GM23338 (cell line): ENCODE measurements around the gene TUBGCP2. TPM values are rescaled to one million over a fixed set of nuclear protein-coding genes. Genes with fewer than 3 reads are reported as not detected.

ENCODE experiments used
- ATAC-seq: fragments of 200-7000 bp; cut with Tn5 transposase; 3 replicates; pipeline ENCODE4 v1.9.1; 2020
- DNase-seq: peaks from one replicate; pipeline ENCODE4 v3.0.0-alpha.2; 2015; ENCODE audit warnings: low spot score
- H2AFZ ChIP-seq: fragments of 200-600 bp; sonication (generic); 2 replicates; pipeline ENCODE4 v1.8.0; 2016; ENCODE audit warnings: antibody characterized with exemption, mild to moderate bottlenecking, moderate library complexity
- H3F3A ChIP-seq: fragments of 200-600 bp; sonication (generic); replicated peaks from 2 replicates; pipeline ENCODE4 v1.8.0; 2017; ENCODE audit warnings: antibody characterized with exemption, mixed run types, low read depth
- H3K27ac ChIP-seq: fragments of 200-600 bp; sonication (generic); 2 replicates; pipeline ENCODE4 v1.6.1; 2016; ENCODE audit warnings: low read depth
- H3K27me3 ChIP-seq: fragments of 200-600 bp; sonication (generic); 2 replicates; pipeline ENCODE4 v1.8.0; 2016; ENCODE audit warnings: mild to moderate bottlenecking, mixed run types, moderate library complexity; ENCODE audit not compliant: insufficient read depth
- H3K36me3 ChIP-seq: fragments of 200-600 bp; sonication (generic); 2 replicates; pipeline ENCODE4 v1.8.0; 2016; ENCODE audit warnings: mild to moderate bottlenecking; ENCODE audit not compliant: insufficient read depth
- H3K4me1 ChIP-seq: fragments of 200-600 bp; sonication (generic); 2 replicates; pipeline ENCODE4 v1.8.0; 2016; ENCODE audit warnings: mild to moderate bottlenecking, moderate library complexity; ENCODE audit not compliant: insufficient read depth
- H3K4me2 ChIP-seq: fragments of 200-600 bp; sonication (generic); 2 replicates; pipeline ENCODE4 v1.7.1; 2017; ENCODE audit warnings: mixed run types
- H3K4me3 ChIP-seq: fragments of 200-600 bp; sonication (generic); 2 replicates; pipeline ENCODE4 v1.6.1; 2016; ENCODE audit warnings: mixed run types
- H3K79me2 ChIP-seq: fragments of 200-600 bp; sonication (generic); replicated peaks from 2 replicates; pipeline ENCODE4 v1.8.0; 2017; ENCODE audit warnings: mild to moderate bottlenecking; ENCODE audit not compliant: insufficient read depth
- H3K9me2 ChIP-seq: fragments of 200-600 bp; sonication (generic); 2 replicates; pipeline ENCODE4 v1.8.0; 2017; ENCODE audit not compliant: insufficient read depth
- H4K20me1 ChIP-seq: fragments of 200-600 bp; sonication (generic); replicated peaks from 2 replicates; pipeline ENCODE4 v1.8.0; 2017; ENCODE audit warnings: mild to moderate bottlenecking; ENCODE audit not compliant: insufficient read depth
- H3K27ac Mint-ChIP-seq: 2 replicates; pipeline ENCODE4 v1.8.0; 2020; ENCODE audit warnings: inconsistent platforms, mild to moderate bottlenecking, moderate library complexity, mixed read lengths
- H3K27me3 Mint-ChIP-seq: 3 replicates; pipeline ENCODE4 v1.8.0; 2022; ENCODE audit warnings: low read depth, mild to moderate bottlenecking, moderate library complexity, mixed read lengths, inconsistent platforms; ENCODE audit not compliant: insufficient read depth, poor library complexity
- H3K36me3 Mint-ChIP-seq: 3 replicates; pipeline ENCODE4 v1.8.0; 2021; ENCODE audit warnings: low read depth, mild to moderate bottlenecking, inconsistent platforms, moderate library complexity, mixed read lengths
- H3K4me1 Mint-ChIP-seq: 3 replicates; pipeline ENCODE4 v1.8.0; 2020; ENCODE audit warnings: mild to moderate bottlenecking, inconsistent platforms, mixed read lengths
- H3K4me3 Mint-ChIP-seq: 3 replicates; pipeline ENCODE4 v1.8.0; 2021; ENCODE audit warnings: moderate library complexity, mild to moderate bottlenecking, inconsistent platforms, mixed read lengths
- H3K9me3 Mint-ChIP-seq: 3 replicates; pipeline ENCODE4 v1.8.0; 2020; ENCODE audit warnings: moderate library complexity, mild to moderate bottlenecking, inconsistent platforms, mixed read lengths
- EZH2 ChIP-seq: fragments of 200-600 bp; sonication (generic); IDR thresholded peaks from one replicate; pipeline ENCODE4 v1.8.0; 2017; ENCODE audit warnings: antibody characterized with exemption, mild to moderate bottlenecking, low read depth; ENCODE audit not compliant: unreplicated experiment
- EZH2phosphoT487 ChIP-seq: fragments of 200-600 bp; sonication (generic); IDR thresholded peaks from one replicate; pipeline ENCODE4 v1.8.1; 2018; ENCODE audit warnings: antibody characterized with exemption; ENCODE audit not compliant: unreplicated experiment
- JUNB ChIP-seq: IDR thresholded peaks from one replicate; pipeline ENCODE4 v1.6.1; 2016; ENCODE audit warnings: antibody characterized with exemption; ENCODE audit not compliant: unreplicated experiment
- NANOG ChIP-seq: IDR thresholded peaks from 2 replicates; pipeline ENCODE4 v1.6.1; 2016; ENCODE audit warnings: antibody characterized with exemption, borderline replicate concordance
- POLR2AphosphoS5 ChIP-seq: IDR thresholded peaks from 2 replicates; pipeline ENCODE4 v1.6.1; 2016; ENCODE audit warnings: antibody characterized with exemption, low read depth
- STAT1 ChIP-seq: IDR thresholded peaks from one replicate; pipeline ENCODE4 v1.6.1; 2016; ENCODE audit warnings: antibody characterized with exemption; ENCODE audit not compliant: unreplicated experiment
- ZNF331 ChIP-seq: fragments of 250-450 bp; sonication (Bioruptor Pico); IDR thresholded peaks from 2 replicates; pipeline ENCODE4 v1.5.0; 2020; ENCODE audit warnings: low read depth, mild to moderate bottlenecking, moderate library complexity
- polyA plus RNA-seq: library from polyadenylated mRNA; unstranded; fragments of >200 nt; fragmentation: Nextera tagmentation; extraction: Ambion mirVana; gene quantifications from 2 replicates; pipeline ENCODE4 v1.2.1, GENCODE V29; 2016
- total RNA-seq: library from RNA; depleted of rRNA; stranded (reverse); fragments of >200 nt; shearing (Covaris generic); gene quantifications from 2 replicates; pipeline ENCODE4 v1.2.3, GENCODE V29; 2014
- TF ChIP-seq, protein P1 (sequence below): IDR thresholded peaks from one replicate; pipeline ENCODE4 v1.6.1; 2018; ENCODE audit warnings: antibody characterized with exemption; ENCODE audit not compliant: unreplicated experiment
- TF ChIP-seq, protein P2 (sequence below): IDR thresholded peaks from 2 replicates; pipeline ENCODE4 v1.6.1; 2016; ENCODE audit warnings: antibody characterized with exemption
- TF ChIP-seq, protein P3 (sequence below): fragments of 250-450 bp; sonication (Bioruptor Pico); IDR thresholded peaks from 2 replicates; pipeline ENCODE4 v1.5.0; 2020; ENCODE audit warnings: mild to moderate bottlenecking, moderate library complexity

Gene TUBGCP2
- total and polyA plus RNA-seq, 2 experiments from 2014 or later = 59.6 to 67.7 TPM

DNA sequence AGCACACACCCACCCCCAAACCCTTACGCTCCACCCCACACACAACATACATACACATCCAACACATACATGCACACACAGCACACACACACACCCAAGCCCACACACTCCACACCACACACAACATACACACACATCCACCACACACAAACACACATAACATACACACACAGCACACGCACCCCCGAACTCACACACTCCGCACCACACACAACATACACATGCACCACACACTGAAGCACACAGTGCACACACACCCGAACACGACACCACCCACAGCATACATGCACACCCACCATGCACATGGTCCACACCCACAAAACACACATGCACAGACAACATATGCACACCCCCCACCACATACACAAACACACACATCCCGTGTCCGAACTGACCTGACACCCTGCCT is 40.5 kb upstream of the TUBGCP2 start:
- Mint-ChIP-seq H3K36me3 (no peaks in the 10 kb centered on the region), H3K9me3 (no peaks in the 10 kb centered on the region), H3K4me1 (peaks cover 3% of the 10 kb centered on the region; the same call in 2 of the 3 replicates), H3K27me3 (peaks cover 22% of the 10 kb centered on the region), H3K27ac (no peak overlapping the region), H3K4me3 (no peak overlapping the region; the same call in 2 of the 3 replicates)
- no peak overlapping the region for H3K27ac ChIP-seq
- H3K4me1 ChIP-seq = no peaks in the 10 kb centered on the region; the same call in 1 of the 2 replicates
- no peak overlapping the region for H3K4me3 ChIP-seq
- TF ChIP-seq EZH2phosphoT487 (no peak), POLR2AphosphoS5 (no peak)
- H3K9me2 ChIP-seq = no peaks in the 10 kb centered on the region
- H3K79me2 ChIP-seq = no peaks in the 10 kb centered on the region
- no peak for DNase-seq
- H2AFZ ChIP-seq = no peak overlapping the region
- no peak for ATAC-seq
- H3K27me3 ChIP-seq = no peaks in the 10 kb centered on the region
- 0 out of 2 replicates have a peak, but pooled peaks cover 3% of the 10 kb centered on the region for H3F3A ChIP-seq
- H3K4me2 ChIP-seq = no peak overlapping the region
- no peaks in the 10 kb centered on the region for H3K36me3 ChIP-seq
- no peaks in the 10 kb centered on the region for H4K20me1 ChIP-seq

DNA sequence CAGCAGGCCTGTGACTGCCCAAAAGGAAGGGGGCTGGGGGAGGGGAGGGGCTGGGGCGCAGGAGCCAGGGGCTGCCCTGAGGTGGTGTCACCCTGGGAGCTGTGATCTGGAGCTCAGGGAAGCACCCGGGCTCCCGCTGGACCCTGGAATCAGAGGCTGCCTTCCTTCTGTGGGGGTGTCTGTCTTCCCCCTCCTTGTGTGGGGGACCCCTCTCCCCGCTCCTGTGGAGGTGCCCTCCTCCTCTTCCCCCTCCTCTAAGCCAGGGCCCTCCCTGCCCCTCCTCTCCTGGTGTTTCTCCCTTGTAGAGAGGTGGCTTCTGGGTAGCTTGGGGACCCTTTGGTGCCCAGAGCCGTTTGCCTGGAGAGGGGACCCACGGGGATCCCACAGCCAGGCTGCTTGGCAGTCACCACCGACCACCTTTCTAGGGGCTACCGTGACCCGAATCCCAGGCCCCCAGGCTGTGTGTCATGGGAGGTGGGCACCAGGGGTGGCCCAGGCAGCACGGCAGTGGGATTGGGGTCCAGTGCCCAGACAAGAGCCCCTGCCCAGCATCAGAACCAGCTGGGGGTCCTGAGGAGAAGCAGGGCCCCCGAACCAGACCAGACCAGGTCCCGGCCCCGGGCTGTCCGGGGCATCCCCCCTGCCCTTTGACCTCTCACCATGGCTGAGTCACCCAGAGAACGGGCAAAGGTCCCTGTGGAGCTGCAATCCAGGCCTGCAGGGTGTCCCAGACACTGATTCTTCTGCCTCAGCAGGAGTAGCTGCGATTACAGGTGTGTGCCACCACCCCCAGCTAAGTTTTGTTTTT is 39.2 kb upstream of the TUBGCP2 start:
- H3K27ac Mint-ChIP-seq = no peak overlapping the region
- H3K9me3 Mint-ChIP-seq = no peaks in the 10 kb centered on the region
- H3K36me3 ChIP-seq = no peaks in the 10 kb centered on the region
- H3K27me3 ChIP-seq = no peaks in the 10 kb centered on the region
- H3K79me2 ChIP-seq = no peaks in the 10 kb centered on the region
- no peaks in the 10 kb centered on the region for H4K20me1 ChIP-seq
- DNase-seq (no peak), ATAC-seq (peak; percentile 3)
- no peak overlapping the region for H3K4me3 Mint-ChIP-seq
- no peak overlapping the region; the same call in 1 of the 2 replicates for H3K4me2 ChIP-seq
- peaks cover 27% of the 10 kb centered on the region for H3K27me3 Mint-ChIP-seq
- H3K4me3 ChIP-seq = no peak overlapping the region
- no peak overlapping the region for H2AFZ ChIP-seq
- no peaks in the 10 kb centered on the region for H3F3A ChIP-seq
- no peaks in the 10 kb centered on the region for H3K9me2 ChIP-seq
- no peaks in the 10 kb centered on the region; the same call in 1 of the 2 replicates for H3K4me1 ChIP-seq
- H3K36me3 Mint-ChIP-seq = no peaks in the 10 kb centered on the region
- no peak overlapping the region for H3K27ac ChIP-seq
- H3K4me1 Mint-ChIP-seq = peaks cover 11% of the 10 kb centered on the region
- no peak for TF ChIP-seq STAT1
- TF ChIP-seq, protein P1, sequence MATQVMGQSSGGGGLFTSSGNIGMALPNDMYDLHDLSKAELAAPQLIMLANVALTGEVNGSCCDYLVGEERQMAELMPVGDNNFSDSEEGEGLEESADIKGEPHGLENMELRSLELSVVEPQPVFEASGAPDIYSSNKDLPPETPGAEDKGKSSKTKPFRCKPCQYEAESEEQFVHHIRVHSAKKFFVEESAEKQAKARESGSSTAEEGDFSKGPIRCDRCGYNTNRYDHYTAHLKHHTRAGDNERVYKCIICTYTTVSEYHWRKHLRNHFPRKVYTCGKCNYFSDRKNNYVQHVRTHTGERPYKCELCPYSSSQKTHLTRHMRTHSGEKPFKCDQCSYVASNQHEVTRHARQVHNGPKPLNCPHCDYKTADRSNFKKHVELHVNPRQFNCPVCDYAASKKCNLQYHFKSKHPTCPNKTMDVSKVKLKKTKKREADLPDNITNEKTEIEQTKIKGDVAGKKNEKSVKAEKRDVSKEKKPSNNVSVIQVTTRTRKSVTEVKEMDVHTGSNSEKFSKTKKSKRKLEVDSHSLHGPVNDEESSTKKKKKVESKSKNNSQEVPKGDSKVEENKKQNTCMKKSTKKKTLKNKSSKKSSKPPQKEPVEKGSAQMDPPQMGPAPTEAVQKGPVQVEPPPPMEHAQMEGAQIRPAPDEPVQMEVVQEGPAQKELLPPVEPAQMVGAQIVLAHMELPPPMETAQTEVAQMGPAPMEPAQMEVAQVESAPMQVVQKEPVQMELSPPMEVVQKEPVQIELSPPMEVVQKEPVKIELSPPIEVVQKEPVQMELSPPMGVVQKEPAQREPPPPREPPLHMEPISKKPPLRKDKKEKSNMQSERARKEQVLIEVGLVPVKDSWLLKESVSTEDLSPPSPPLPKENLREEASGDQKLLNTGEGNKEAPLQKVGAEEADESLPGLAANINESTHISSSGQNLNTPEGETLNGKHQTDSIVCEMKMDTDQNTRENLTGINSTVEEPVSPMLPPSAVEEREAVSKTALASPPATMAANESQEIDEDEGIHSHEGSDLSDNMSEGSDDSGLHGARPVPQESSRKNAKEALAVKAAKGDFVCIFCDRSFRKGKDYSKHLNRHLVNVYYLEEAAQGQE = no peak
- TF ChIP-seq POLR2AphosphoS5 = no peak
- TF ChIP-seq, protein P2, sequence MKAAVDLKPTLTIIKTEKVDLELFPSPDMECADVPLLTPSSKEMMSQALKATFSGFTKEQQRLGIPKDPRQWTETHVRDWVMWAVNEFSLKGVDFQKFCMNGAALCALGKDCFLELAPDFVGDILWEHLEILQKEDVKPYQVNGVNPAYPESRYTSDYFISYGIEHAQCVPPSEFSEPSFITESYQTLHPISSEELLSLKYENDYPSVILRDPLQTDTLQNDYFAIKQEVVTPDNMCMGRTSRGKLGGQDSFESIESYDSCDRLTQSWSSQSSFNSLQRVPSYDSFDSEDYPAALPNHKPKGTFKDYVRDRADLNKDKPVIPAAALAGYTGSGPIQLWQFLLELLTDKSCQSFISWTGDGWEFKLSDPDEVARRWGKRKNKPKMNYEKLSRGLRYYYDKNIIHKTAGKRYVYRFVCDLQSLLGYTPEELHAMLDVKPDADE = no peak
- no peak for TF ChIP-seq JUNB
- TF ChIP-seq EZH2phosphoT487 = no peak
- no peak for TF ChIP-seq ZNF331 (CRISPR knock-in tag)
- no peak for TF ChIP-seq EZH2
- TF ChIP-seq NANOG = no peak
- TF ChIP-seq, protein P3, sequence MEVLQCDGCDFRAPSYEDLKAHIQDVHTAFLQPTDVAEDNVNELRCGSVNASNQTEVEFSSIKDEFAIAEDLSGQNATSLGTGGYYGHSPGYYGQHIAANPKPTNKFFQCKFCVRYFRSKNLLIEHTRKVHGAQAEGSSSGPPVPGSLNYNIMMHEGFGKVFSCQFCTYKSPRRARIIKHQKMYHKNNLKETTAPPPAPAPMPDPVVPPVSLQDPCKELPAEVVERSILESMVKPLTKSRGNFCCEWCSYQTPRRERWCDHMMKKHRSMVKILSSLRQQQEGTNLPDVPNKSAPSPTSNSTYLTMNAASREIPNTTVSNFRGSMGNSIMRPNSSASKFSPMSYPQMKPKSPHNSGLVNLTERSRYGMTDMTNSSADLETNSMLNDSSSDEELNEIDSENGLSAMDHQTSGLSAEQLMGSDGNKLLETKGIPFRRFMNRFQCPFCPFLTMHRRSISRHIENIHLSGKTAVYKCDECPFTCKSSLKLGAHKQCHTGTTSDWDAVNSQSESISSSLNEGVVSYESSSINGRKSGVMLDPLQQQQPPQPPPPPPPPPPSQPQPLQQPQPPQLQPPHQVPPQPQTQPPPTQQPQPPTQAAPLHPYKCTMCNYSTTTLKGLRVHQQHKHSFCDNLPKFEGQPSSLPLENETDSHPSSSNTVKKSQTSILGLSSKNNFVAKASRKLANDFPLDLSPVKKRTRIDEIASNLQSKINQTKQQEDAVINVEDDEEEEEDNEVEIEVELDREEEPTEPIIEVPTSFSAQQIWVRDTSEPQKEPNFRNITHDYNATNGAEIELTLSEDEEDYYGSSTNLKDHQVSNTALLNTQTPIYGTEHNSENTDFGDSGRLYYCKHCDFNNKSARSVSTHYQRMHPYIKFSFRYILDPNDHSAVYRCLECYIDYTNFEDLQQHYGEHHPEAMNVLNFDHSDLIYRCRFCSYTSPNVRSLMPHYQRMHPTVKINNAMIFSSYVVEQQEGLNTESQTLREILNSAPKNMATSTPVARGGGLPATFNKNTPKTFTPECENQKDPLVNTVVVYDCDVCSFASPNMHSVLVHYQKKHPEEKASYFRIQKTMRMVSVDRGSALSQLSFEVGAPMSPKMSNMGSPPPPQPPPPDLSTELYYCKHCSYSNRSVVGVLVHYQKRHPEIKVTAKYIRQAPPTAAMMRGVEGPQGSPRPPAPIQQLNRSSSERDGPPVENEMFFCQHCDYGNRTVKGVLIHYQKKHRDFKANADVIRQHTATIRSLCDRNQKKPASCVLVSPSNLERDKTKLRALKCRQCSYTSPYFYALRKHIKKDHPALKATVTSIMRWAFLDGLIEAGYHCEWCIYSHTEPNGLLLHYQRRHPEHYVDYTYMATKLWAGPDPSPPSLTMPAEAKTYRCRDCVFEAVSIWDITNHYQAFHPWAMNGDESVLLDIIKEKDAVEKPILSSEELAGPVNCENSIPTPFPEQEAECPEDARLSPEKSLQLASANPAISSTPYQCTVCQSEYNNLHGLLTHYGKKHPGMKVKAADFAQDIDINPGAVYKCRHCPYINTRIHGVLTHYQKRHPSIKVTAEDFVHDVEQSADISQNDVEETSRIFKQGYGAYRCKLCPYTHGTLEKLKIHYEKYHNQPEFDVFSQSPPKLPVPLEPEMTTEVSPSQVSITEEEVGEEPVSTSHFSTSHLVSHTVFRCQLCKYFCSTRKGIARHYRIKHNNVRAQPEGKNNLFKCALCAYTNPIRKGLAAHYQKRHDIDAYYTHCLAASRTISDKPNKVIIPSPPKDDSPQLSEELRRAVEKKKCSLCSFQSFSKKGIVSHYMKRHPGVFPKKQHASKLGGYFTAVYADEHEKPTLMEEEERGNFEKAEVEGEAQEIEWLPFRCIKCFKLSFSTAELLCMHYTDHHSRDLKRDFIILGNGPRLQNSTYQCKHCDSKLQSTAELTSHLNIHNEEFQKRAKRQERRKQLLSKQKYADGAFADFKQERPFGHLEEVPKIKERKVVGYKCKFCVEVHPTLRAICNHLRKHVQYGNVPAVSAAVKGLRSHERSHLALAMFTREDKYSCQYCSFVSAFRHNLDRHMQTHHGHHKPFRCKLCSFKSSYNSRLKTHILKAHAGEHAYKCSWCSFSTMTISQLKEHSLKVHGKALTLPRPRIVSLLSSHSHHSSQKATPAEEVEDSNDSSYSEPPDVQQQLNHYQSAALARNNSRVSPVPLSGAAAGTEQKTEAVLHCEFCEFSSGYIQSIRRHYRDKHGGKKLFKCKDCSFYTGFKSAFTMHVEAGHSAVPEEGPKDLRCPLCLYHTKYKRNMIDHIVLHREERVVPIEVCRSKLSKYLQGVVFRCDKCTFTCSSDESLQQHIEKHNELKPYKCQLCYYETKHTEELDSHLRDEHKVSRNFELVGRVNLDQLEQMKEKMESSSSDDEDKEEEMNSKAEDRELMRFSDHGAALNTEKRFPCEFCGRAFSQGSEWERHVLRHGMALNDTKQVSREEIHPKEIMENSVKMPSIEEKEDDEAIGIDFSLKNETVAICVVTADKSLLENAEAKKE (CRISPR knock-in tag) = no peak
